Measurements from ENCODE around the gene KCNMA1. TPM values are rescaled to one million over a fixed set of nuclear protein-coding genes. Genes with fewer than 3 reads are reported as not detected.
"Not testable (repeated sequence)": the region's sequence is repeated elsewhere in the genome, so short reads cannot be mapped to it uniquely, and the experiment has no call there.

The KCNMA1 gene
- total RNA-seq, 1 donor from 2014 or later = 0.51 TPM

GRCh38 chr10:77398986-77399755, 238.4 kb downstream of the KCNMA1 start:
- DNase-seq (ENCODE audit: low read depth in 2 of 2) = no peak

GRCh38 chr10:77398558-77398957, 239.1 kb downstream of the KCNMA1 start:
- no peak for DNase-seq (ENCODE audit: low read depth in 2 of 2)

GRCh38 chr10:77397103-77397502, 240.5 kb downstream of the KCNMA1 start:
- DNase-seq (ENCODE audit: low read depth in 2 of 2) = no peak

GRCh38 chr10:77396290-77396689, 241.3 kb downstream of the KCNMA1 start:
- no peak for DNase-seq (ENCODE audit: low read depth in 2 of 2)

- DNase-seq (ENCODE audit: low read depth in 2 of 2) = no peak
Observed at GRCh38 chr10:77393821-77394501, 243.6 kb downstream of the KCNMA1 start.

- no peak for DNase-seq (ENCODE audit: low read depth in 2 of 2)
Observed at GRCh38 chr10:77393411-77393810, 244.2 kb downstream of the KCNMA1 start.

- DNase-seq (ENCODE audit: low read depth in 2 of 2) = peak in 1 of 2 donors; percentile 93
Observed at GRCh38 chr10:77392851-77393250, 244.8 kb downstream of the KCNMA1 start.

GRCh38 chr10:77392236-77392721, 245.3 kb downstream of the KCNMA1 start:
- peak in 1 of 2 donors; percentile 58 for DNase-seq (ENCODE audit: low read depth in 2 of 2)

- DNase-seq (ENCODE audit: low read depth in 2 of 2) = peak in 1 of 2 donors; percentile 75
Observed at GRCh38 chr10:77391605-77392235, 245.9 kb downstream of the KCNMA1 start.

- DNase-seq (ENCODE audit: low read depth in 2 of 2) = no peak
Observed at GRCh38 chr10:77390481-77390891, 247.1 kb downstream of the KCNMA1 start.

GRCh38 chr10:77388571-77389100, 249.0 kb downstream of the KCNMA1 start:
- DNase-seq (ENCODE audit: low read depth in 2 of 2) = no peak

- DNase-seq (ENCODE audit: low read depth in 2 of 2) = not testable (repeated sequence)
Observed at GRCh38 chr10:77387701-77388100, 249.9 kb downstream of the KCNMA1 start.

GRCh38 chr10:77387247-77387646, 250.4 kb downstream of the KCNMA1 start:
- no peak for DNase-seq (ENCODE audit: low read depth in 2 of 2)

GRCh38 chr10:77386838-77387237, 250.8 kb downstream of the KCNMA1 start:
- DNase-seq (ENCODE audit: low read depth in 2 of 2) = peak in 1 of 2 donors; percentile 74

- DNase-seq (ENCODE audit: low read depth in 2 of 2) = no peak
Observed at GRCh38 chr10:77386365-77386764, 251.2 kb downstream of the KCNMA1 start.

- no peak for DNase-seq (ENCODE audit: low read depth in 2 of 2)
Observed at GRCh38 chr10:77385315-77385714, 252.3 kb downstream of the KCNMA1 start.

- no peak for DNase-seq (ENCODE audit: low read depth in 2 of 2)
Observed at GRCh38 chr10:77383861-77384553, 253.6 kb downstream of the KCNMA1 start.

- DNase-seq (ENCODE audit: low read depth in 2 of 2) = no peak
Observed at GRCh38 chr10:77381750-77382149, 255.9 kb downstream of the KCNMA1 start.

GRCh38 chr10:77380723-77381122, 256.9 kb downstream of the KCNMA1 start:
- DNase-seq (ENCODE audit: low read depth in 2 of 2) = no peak

GRCh38 chr10:77380191-77380590, 257.4 kb downstream of the KCNMA1 start:
- no peak for DNase-seq (ENCODE audit: low read depth in 2 of 2)

Data from dermis microvascular lymphatic vessel endothelial cell (primary cell).